EL (cell line): Measurements from ENCODE around the gene CCDC82.

Source experiments
- DNase-seq: peaks from one replicate; pipeline ENCODE4 v3.0.0-alpha.2; 2016

Gene CCDC82

GRCh38 chr11:96306071-96306470, 83.6 kb downstream of the CCDC82 start:
- DNase-seq: no peak

- no peak for DNase-seq
Measured at GRCh38 chr11:96303980-96304379, 85.7 kb downstream of the CCDC82 start.

- DNase-seq: peak; percentile 79
Measured at GRCh38 chr11:96303064-96303463, 86.6 kb downstream of the CCDC82 start.
